Activated naive CD4-positive, alpha-beta T cell treated with anti-CD3 and anti-CD28 coated beads, Interleukin-2, amount 50 U/mL, for 16 hours (primary cell): Measurements from ENCODE around the gene MICALL2.

Experiments
- DNase-seq: peaks from one replicate; pipeline ENCODE4 v3.0.0-alpha.2; 2020

The MICALL2 gene

DNA sequence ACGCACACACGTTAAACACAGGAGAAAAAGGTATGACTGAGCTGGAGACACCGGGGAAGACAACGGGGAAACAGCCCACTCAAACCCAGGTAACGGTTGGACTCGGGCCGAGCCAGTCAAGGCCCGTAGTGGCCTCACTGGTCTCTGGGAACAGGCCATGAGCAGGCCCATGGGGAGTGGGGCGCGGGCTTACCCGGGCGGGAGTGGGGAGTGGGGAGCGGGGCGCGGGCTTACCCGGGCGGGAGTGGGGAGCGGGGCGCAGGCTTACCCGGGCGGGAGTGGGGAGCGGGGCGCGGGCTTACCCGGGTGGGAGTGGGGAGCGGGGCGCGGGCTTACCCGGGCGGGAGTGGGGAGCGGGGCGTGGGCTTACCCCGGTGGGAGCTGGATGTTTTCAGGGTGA lies 33.4 kb upstream of the MICALL2 start:
- DNase-seq = no peak

DNA sequence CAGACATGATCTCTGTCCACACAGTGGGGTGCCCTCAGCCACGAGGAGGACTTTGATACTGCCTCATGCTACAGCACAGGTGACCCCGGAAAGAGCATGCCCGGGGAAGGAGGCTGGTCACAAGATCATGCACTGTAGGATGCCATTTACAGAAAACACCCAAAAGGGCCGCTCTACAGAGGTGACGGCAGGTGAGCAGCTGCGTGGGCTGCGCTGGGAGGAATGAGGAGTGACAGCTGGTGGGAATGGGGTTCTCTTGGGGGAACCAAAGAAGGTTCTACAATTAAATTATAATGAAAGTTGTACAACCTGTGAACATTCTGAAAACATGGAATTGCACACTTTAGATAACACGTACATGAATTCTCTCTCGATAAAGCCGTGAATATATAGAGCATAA lies 33.0 kb upstream of the MICALL2 start:
- DNase-seq = no peak

DNA sequence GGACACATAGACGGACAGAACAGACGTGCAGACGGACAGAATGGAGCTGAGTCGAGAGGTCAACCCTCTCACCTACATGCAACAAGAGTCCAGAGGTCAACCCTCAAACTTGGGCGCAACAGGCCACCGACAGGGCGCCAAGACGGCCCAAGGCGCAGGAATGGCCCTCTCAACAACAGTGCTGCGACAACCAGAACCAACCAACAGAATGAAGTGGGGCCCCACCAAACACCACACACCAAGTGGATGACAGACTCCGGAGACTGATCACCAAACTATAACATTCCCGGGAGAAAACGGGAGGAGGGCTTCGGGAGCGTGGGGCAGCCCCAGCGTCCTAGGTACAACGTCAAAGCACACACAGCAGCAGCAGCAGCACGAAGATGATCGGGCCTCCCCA lies 31.6 kb upstream of the MICALL2 start:
- no peak for DNase-seq

- no peak for DNase-seq
Measured at GRCh38 chr7:1489336-1489735, 30.1 kb upstream of the MICALL2 start.

DNA sequence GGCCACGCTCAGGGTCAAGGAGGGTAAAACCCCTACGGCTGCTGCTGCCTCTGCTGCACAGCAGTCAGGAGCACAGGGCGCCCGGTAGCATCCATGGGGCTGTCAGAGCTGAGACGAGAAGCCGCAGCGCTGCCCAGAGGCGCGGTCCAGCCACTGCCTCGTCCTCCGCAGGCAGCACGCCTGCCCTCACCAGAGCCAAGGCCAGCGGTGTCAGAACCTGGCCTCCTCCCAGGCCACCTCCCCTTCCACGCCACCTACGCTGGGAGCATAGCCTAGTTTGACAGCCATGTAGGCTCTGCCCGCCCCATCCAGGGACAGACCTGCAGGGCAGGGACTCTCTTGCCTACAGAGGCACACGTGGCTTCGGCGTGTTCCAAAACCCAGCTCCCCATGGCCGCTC lies 28.7 kb upstream of the MICALL2 start:
- DNase-seq = no peak

DNA sequence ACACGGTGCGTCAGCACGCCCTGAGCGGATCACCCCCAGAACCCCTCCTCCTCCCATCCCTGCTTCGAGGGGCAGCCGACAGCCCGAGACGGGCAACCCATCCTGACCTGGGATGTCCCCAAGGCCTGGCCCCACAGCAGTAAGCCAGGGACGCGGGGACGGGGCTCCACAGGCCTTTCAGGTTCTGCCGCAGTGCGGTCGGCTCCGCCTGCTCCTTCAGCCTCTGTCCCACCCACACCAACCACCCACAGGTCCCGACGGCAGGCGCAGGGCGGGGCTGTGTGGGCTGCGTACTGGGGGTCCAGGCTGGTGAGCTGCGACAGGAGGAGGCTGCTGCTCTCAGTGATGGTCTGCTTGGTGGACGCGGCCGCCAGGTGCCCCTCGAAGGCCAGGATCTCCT lies 28.2 kb upstream of the MICALL2 start:
- no peak for DNase-seq

- DNase-seq = no peak
Measured at GRCh38 chr7:1486571-1486970, 27.3 kb upstream of the MICALL2 start.

DNA sequence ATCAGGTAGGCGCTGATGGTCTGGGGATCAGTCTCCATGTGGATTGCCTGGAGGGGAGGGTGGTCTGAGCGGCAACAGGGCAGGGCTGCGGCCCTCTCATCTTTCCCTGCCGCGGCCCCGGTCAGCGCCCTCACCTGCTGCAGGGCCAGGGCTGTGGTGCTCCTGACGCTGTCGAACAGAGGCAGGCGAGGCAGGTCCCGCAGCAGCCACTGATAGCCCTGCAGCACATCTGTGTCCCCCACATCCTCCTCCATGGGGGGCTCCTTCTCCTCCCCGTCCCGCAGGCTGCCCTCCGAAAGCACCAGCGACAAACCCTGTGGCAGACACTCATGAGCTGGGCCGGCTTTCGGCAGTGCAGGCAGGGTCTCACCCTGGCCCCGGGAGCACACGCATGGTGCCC lies 25.9 kb upstream of the MICALL2 start:
- DNase-seq = no peak

GRCh38 chr7:1484569-1484968 lies 25.3 kb upstream of the MICALL2 start:
- no peak for DNase-seq

DNA sequence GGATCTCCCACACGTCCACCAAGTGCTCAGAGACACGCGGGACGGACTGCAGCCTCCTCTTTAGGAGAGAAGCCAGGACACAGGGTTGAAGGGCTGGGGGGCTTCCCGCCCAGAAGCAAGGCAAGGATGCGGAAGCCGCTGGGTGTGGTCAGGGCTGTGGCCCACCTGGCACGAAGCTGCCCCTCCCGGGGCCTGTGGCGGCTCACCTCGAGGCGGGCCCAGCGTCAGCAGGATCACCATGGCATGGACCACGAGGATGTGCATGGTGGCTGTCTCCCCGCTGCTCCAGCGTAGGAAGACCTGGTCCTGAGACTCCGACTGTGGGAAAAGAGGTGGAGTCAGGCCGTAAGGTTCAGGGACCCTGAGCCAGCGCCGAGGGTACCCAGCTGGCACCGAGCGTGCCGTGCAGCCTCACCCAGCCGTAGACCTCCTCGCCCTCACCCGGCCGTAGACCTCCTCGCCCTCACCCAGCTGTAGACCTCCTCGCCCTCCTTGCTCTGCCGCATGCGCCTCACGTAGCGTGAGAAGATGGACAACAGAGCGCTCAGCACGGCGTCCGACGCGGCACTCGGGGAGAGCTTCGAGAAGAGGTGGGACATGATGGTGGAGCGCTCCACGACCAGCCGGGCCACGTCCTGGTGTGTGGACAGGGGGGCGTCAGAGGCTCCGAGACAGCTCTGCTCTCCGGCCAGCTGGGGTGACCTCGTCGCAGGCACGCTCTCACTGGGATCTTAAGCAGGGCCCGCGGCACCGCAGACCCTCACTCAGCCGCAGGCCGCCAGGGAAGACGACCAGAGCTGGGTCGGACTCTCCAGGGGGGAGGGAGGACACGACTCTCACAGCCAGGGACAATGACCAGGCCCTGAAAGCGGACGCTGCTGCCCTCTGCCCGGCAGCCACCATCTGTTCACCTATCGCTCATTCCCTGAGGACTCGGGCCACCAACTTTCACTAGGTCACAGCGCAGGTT lies 24.6 kb upstream of the MICALL2 start:
- no peak for DNase-seq

GRCh38 chr7:1483079-1483478 lies 23.8 kb upstream of the MICALL2 start:
- DNase-seq = no peak

DNA sequence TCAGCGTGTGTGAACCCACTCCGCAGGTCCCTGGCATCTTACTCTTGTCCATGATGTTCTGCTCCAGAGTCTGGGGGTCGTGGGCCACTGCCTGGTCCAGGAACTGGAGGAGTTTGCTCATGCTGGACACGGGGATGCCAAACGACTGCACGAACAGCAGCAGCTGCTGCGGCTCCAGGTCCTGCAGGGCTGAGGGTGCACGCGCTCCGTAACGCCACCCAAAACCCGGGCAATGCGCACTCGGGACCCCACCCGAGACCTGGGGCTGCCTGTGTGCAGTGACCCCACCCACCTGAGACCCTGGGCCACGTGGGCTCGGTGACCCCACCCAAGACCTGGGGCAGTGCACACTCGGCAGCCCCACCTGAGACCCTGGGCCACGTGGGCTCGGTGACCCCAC lies 22.0 kb upstream of the MICALL2 start:
- DNase-seq = no peak

DNA sequence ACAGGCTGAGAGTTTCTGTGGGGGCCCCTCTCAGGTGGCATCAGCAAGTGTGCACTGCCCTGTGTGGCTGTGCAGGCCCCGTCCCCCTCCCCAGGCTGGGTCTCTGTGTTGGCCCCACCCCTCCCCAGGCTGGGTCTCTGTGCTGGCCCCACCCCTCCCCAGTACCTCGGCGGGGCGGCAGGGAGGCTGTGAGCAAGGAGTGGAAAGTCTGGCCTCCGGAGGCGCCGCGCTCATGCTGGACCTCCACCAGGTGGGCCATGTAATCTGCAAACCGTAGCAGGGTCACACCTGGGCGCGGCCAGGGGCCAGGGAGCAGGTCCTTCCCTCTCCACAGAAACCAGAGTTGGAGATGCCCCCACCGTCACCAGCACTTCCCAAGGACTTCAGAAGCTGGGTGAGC lies 21.4 kb upstream of the MICALL2 start:
- DNase-seq = no peak

GRCh38 chr7:1479287-1479686 lies 20.0 kb upstream of the MICALL2 start:
- no peak for DNase-seq

GRCh38 chr7:1478480-1478879 lies 19.2 kb upstream of the MICALL2 start:
- DNase-seq = no peak

GRCh38 chr7:1476859-1477258 lies 17.6 kb upstream of the MICALL2 start:
- DNase-seq = no peak

- no peak for DNase-seq
Measured at GRCh38 chr7:1475991-1476390, 16.7 kb upstream of the MICALL2 start.

DNA sequence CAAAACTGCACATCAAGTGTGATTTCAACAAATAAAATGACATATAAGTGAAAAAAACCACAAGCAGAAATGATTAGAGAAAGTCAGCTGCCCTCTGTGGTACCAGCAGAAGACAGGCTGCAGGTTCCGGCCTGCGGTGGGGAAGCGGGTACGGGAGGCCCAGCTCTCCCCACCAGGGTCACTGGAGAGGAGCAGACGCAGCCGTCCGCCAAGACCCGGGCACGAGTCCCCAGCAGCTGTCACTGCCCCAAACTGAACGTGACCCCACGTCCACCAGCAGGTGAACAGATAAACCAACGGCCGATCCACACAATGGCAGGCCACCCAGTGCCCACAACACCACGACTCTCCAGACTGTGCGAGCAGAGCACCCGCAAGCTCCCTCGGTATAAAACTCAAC lies 16.1 kb upstream of the MICALL2 start:
- no peak for DNase-seq

DNA sequence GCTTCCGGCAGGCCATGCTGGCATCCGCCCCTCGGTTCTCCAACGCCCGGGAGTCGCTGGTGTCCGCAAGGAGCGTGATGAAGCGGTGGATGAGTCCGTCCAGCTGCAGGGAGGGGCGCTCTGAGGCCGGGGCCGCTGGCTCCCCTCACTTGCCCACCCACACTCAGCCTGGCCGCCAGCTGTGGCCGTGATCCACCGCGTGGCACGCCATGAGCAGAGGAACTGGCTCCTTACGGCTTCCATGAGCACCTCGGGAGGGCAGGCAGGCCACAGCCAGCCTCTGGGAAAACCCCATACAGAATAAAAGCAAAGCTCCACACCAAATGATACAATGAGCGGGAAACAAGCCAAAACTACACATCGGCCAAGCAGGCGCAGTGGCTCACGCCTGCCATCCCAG lies 15.5 kb upstream of the MICALL2 start:
- DNase-seq = no peak

DNA sequence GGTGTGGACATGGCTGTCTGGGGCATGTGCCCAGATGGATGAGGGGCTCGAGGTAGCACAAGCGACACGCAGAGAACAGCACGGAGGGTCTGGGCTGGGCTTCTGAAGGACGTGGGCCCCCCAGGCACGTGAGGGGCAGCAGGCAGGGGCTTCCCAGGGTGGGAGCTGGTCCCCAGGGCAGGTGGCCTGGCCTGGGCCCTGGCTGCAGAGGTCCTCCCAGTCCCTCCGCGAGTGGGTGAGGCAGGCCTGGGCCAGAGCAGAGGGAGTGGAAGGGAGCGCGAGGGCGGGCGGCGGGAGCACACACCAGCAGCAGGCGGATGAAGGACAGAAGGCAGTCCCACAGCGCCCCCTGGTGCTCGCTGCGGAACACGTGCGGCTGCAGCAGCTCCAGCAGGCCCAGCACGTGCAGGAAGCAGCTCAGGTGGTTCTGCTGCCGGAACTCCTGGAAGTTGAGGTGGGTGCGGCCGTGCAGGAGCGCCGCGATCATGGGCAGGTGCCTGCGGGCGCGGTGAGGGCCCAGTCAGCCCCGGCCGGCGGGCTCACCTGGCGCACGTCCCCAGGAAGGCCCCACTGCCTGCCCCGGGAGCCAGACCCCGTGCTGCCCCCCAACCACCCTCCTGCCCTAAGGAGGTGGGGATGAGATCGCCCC lies 14.7 kb upstream of the MICALL2 start:
- peak; percentile 88 for DNase-seq

GRCh38 chr7:1470901-1471300 lies 11.6 kb upstream of the MICALL2 start:
- DNase-seq = no peak

DNA sequence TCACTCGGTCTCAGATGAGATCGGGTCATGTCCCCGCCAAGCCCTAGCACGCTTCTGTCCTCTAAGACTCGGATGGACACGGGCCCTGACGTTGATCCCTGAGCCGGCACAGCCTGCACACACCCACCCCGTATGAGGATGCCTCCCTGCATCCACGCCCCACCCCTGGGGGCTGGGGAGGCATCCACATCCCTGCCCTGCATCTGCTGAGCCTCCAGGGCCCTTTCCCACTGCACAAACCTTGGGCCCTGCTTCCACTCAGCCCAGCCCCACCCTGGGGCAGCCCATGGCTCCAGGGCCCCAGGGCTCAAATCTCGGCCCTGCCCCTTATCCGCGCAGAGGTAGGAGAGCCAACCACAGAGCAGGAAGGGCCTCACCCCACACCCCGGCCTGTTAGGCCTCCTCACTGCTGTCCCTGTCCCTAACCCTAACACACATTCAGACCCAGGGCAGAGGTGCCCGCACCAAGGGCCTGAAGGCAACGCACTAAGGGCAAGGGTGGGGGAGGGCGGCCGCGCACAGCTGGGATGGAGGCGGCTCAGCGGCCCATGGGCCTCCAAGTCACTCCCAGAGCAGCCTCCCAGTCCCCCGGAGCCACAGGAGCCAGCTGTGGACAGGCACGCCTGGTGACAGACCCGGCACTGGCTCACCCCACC lies 9.5 kb upstream of the MICALL2 start:
- no peak for DNase-seq

DNA sequence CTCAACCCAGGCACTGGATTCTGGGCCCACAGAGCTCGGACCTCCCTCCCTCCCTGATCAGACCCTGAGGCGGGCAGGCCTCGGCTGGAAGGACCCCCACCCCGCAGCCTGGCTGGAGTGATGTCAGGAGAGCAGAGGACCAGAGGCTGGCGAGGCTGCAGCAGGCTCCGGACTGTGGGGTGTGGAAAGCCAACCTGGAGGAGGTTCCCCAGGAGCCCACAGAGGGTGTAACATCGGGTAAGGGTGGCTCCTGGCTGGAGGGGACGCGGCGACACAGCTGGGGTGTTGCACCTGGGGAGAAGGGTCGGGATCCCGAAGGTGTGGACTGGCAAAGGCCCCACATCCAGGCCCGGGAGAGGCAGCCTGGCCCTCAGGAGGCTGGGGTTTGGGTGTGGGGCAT lies 8.9 kb upstream of the MICALL2 start:
- no peak for DNase-seq
